Measurements from ENCODE around the gene HYI.
"Not testable (repeated sequence)": the region's sequence is repeated elsewhere in the genome, so short reads cannot be mapped to it uniquely, and the experiment has no call there.

HYI gene

GRCh38 chr1:43464681-43465504, 11.2 kb upstream of the HYI start:
- DNase-seq: no peak

- no peak for DNase-seq
Observed at GRCh38 chr1:43463479-43463878, 9.7 kb upstream of the HYI start.

- DNase-seq: no peak
Observed at GRCh38 chr1:43460988-43461693, 7.4 kb upstream of the HYI start.

GRCh38 chr1:43458379-43458778, 4.6 kb upstream of the HYI start:
- DNase-seq: not testable (repeated sequence)

- DNase-seq: no peak
Observed at GRCh38 chr1:43455213-43455889, 1.6 kb upstream of the HYI start.

- DNase-seq: peak; percentile 85
Observed at GRCh38 chr1:43454270-43455011, 710 bp upstream of the HYI start.

GRCh38 chr1:43452789-43453441, 816 bp downstream of the HYI start:
- peak; percentile 39 for DNase-seq

GRCh38 chr1:43451701-43452532, 1.8 kb downstream of the HYI start:
- DNase-seq: no peak

- no peak for DNase-seq
Observed at GRCh38 chr1:43451157-43451591, 2.6 kb downstream of the HYI start.

GRCh38 chr1:43450251-43450941, 3.3 kb downstream of the HYI start:
- DNase-seq: no peak

- DNase-seq: no peak
Observed at GRCh38 chr1:43449708-43450069, 4.0 kb downstream of the HYI start.

- DNase-seq: no peak
Observed at GRCh38 chr1:43448955-43449707, 4.6 kb downstream of the HYI start.

GRCh38 chr1:43447891-43448708, 5.6 kb downstream of the HYI start:
- DNase-seq: no peak

GRCh38 chr1:43446881-43447835, 6.6 kb downstream of the HYI start:
- DNase-seq: no peak

- DNase-seq: no peak
Observed at GRCh38 chr1:43446388-43446740, 7.4 kb downstream of the HYI start.

GRCh38 chr1:43445606-43446387, 7.9 kb downstream of the HYI start:
- DNase-seq: no peak

GRCh38 chr1:43444836-43445235, 8.9 kb downstream of the HYI start:
- DNase-seq: no peak

Data from NCI-H2107 (cell line).